Stimulated activated CD4-positive, alpha-beta T cell treated with anti-CD3 and anti-CD28 coated beads, Interleukin-1b, Interleukin-23, amount 100 ng/mL, for 4 hours (primary cell): ENCODE data around the gene FRMD4B.

Source experiments
- DNase-seq, 2 donors: peaks; one replicate each; pipeline ENCODE4 v3.0.0-alpha.2; 2020; ENCODE audit warnings: low read depth in 2 of 2

Gene FRMD4B

GRCh38 chr3:69385723-69386555, at the start of gene FRMD4B:
Gene FRMD4B (minus strand): TSS chr3:69386088. CDS start chr3:69385989, 99 bp downstream.
- DNase-seq: no peak

GRCh38 chr3:69433969-69434325, 48.1 kb upstream of the FRMD4B start:
- DNase-seq: no peak

- DNase-seq: no peak
These were observed 47.5 kb upstream of the FRMD4B start for GRCh38 chr3:69433121-69433968.

- no peak for DNase-seq
These were observed 42.9 kb upstream of the FRMD4B start for GRCh38 chr3:69428657-69429255.

- no peak for DNase-seq
These were observed 41.0 kb upstream of the FRMD4B start for GRCh38 chr3:69426967-69427304.

- no peak for DNase-seq
These were observed 40.5 kb upstream of the FRMD4B start for GRCh38 chr3:69426291-69426966.

GRCh38 chr3:69425249-69425648, 39.4 kb upstream of the FRMD4B start:
- DNase-seq: peak in 1 of 2 donors; percentile 7

- no peak for DNase-seq
These were observed 37.7 kb upstream of the FRMD4B start for GRCh38 chr3:69423463-69424155.

DNA sequence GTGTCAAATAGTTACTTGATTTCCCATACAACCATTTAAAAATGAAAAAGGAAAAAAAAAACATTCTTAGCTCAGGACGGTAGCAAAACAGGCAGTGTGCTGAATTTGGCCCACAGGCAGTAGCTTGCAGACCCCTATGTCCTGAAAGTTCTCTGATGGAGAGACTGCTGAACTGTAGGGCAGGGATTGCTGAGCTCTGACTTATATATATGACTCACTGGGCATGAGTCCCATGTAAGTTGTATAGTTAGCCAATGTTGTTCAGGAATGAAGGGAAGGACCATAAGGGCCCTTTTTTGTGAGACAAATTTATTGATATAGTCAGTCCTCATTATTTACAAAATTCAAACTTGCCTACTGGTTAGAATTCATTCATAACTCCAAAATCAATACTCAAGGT, 36.9 kb upstream of the FRMD4B start:
- no peak for DNase-seq

- no peak for DNase-seq
These were observed 35.1 kb upstream of the FRMD4B start for GRCh38 chr3:69420781-69421520.

- DNase-seq: no peak
These were observed 33.4 kb upstream of the FRMD4B start for GRCh38 chr3:69419276-69419675.

GRCh38 chr3:69417541-69418078, 31.7 kb upstream of the FRMD4B start:
- DNase-seq: no peak

GRCh38 chr3:69413551-69414207, 27.8 kb upstream of the FRMD4B start:
- DNase-seq: no peak

DNA sequence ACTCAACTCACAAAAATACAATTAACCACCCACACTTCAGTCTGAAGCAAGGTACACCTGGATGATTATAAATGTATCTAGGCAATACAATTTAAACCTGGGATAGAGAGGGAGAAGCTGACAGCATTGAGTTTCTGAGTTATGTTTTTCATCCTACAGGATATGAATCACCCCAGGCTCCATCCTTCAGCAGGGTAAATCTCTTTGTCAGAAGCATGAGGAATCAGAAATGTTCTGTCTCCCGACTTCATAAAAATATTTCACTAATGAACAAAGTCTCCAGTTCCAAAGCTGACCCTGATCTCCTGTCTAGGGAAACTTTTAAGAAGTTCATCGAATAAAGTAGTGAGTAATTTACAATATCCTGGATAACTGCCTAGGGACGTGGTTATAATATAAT, 25.5 kb upstream of the FRMD4B start:
- no peak for DNase-seq

DNA sequence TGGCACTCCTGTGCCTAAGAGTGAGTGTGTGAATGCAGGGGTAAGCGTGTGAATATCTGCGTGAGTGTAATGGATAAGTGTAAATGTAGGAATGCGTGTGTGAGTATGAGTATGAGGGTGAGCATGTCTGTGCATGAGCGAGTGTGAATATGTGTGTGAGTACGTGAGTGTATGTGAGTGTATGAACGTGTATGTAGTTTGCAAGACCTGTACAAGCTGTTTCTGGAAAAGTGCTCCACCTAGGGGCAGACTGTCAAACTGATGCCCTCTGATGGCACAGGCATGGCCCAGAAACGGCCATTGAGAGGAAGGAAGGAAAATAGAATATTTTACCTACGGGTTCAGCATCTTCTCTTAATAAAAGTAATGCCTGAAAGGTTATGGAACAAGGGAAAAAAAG, 24.4 kb upstream of the FRMD4B start:
- peak; percentile 44 to 56 for DNase-seq

GRCh38 chr3:69409831-69410230, 23.9 kb upstream of the FRMD4B start:
- no peak for DNase-seq

- DNase-seq: no peak
These were observed 23.1 kb upstream of the FRMD4B start for GRCh38 chr3:69409011-69409410.

DNA sequence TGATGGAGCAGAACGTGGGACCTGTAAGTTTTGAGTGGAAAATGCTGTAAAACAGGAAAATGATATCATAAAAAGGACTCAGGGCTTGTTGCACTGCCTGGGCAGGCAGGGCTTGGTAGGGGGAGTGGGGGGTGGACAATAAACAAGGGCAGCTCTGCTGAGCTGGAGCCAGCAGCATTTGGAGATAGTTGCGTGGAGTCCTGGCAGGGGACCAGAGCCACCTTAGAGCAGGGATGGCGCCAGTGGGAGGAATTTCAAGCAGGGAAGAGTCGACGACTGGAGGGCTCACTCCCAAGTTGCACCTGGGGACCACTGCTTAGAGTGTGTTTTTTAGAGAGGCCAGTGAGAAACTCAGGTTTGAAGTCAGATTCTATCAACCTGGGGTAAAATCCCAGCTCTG, 22.7 kb upstream of the FRMD4B start:
- no peak for DNase-seq

DNA sequence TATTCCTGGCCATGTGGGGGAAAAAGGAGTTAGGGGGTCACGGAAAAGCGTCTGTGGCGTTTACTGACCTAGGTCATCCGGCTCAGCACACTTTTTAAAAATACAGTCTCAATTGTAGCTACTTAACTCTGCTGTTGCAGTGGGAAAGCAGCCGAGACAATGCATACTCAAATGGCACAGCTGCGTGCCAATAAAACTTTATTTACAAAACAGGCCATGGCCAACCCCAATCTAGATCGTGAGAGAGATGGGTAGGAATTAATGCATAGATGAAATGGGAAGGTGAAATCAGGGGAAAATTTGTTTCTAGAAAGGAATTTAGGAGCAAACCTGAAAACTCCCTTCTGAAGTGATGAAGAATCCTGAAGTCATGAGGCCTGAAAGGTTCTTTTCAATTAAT, 22.0 kb upstream of the FRMD4B start:
- DNase-seq: no peak

GRCh38 chr3:69406163-69406562, 20.3 kb upstream of the FRMD4B start:
- no peak for DNase-seq
